SK-N-SH (cell line): ENCODE data around the gene MON2. TPM values are rescaled to one million over a fixed set of nuclear protein-coding genes. Genes with fewer than 3 reads are reported as not detected.

ENCODE experiments used
- CTCF ChIA-PET: fragments of 300-600, 350-600 bp; formaldehyde crosslinking; extraction: SDS; loops from one replicate; lab custom pipeline; 2021; lab: Yijun Ruan, JAX
- POLR2A ChIA-PET: fragments of 350-600 bp; sonication (Branson Sonifier 250); formaldehyde crosslinking; extraction: SDS; loops from one replicate; lab custom pipeline; 2020; ENCODE audit warnings: antibody characterized with exemption, inconsistent platforms; lab: Yijun Ruan, JAX
- DNase-seq: peaks from one replicate; pipeline ENCODE4 v3.0.0; 2012
- H2AFZ ChIP-seq: fragments of 200-600 bp; sonication (generic); 2 replicates; pipeline ENCODE4 v1.8.1; 2016; ENCODE audit warnings: antibody characterized with exemption, mild to moderate bottlenecking, low read depth
- H3F3A ChIP-seq: fragments of 200-600 bp; sonication (generic); replicated peaks from 2 replicates; pipeline ENCODE3; 2016; ENCODE audit warnings: antibody characterized with exemption, mild to moderate bottlenecking; ENCODE audit not compliant: insufficient read depth
- H3K27ac ChIP-seq, 2 experiments: fragments of 200-500 bp in 1 of 2; fragments of 200-600 bp in 1 of 2; sonication (Bioruptor generic) in 1 of 2; sonication (generic), shearing (Covaris generic) in 1 of 2; 2 replicates each; pipeline versions ENCODE4 v1.5.1 to v1.6.1; 2014 to 2016; ENCODE audit warnings: low read depth in 2 of 2, inconsistent platforms in 1 of 2, low read length in 1 of 2, mild to moderate bottlenecking in 1 of 2, mixed read lengths in 1 of 2
- H3K27me3 ChIP-seq: fragments of 200-600 bp; sonication (generic), shearing (Covaris generic); 2 replicates; pipeline ENCODE4 v1.6.1; 2016; ENCODE audit warnings: mixed run types; ENCODE audit not compliant: insufficient read depth
- H3K36me3 ChIP-seq, 2 experiments: fragments of 200-500 bp in 1 of 2; fragments of 200-600 bp in 1 of 2; sonication (Bioruptor generic) in 1 of 2; sonication (generic) in 1 of 2; replicated peaks in 1 of 2; 2 replicates each; pipeline versions ENCODE3 to v1.5.1; 2014 to 2016; ENCODE audit warnings: low read length in 1 of 2, mild to moderate bottlenecking in 1 of 2; ENCODE audit not compliant: insufficient read depth in 2 of 2, control insufficient read depth in 1 of 2
- H3K4me1 ChIP-seq, 2 experiments: fragments of 200-500 bp in 1 of 2; fragments of 200-600 bp in 1 of 2; sonication (Bioruptor generic) in 1 of 2; sonication (generic), shearing (Covaris generic) in 1 of 2; 2 replicates each; pipeline versions ENCODE4 v1.5.1 to v1.6.1; 2014 to 2016; ENCODE audit warnings: low read depth in 1 of 2, low read length in 1 of 2, mixed run types in 1 of 2; ENCODE audit not compliant: insufficient read depth in 2 of 2, control insufficient read depth in 1 of 2
- H3K4me2 ChIP-seq: fragments of 200-600 bp; sonication (generic), shearing (Covaris generic); 2 replicates; pipeline ENCODE4 v1.6.1; 2017; ENCODE audit warnings: mixed run types
- H3K4me3 ChIP-seq, 2 experiments: fragments of 200-500 bp in 1 of 2; fragments of 200-600 bp in 1 of 2; sonication (Bioruptor generic) in 1 of 2; sonication (generic), shearing (Covaris generic) in 1 of 2; 2 replicates each; pipeline versions ENCODE4 v1.5.1 to v1.8.1; 2014 to 2016; ENCODE audit warnings: low read depth in 2 of 2, inconsistent platforms in 1 of 2, low read length in 1 of 2, mild to moderate bottlenecking in 1 of 2, mixed read lengths in 1 of 2, moderate library complexity in 1 of 2
- H3K79me2 ChIP-seq: fragments of 200-600 bp; sonication (generic); 2 replicates; pipeline ENCODE4 v1.8.1; 2017; ENCODE audit warnings: mild to moderate bottlenecking; ENCODE audit not compliant: insufficient read depth
- H3K9ac ChIP-seq: fragments of 200-600 bp; sonication (generic); 2 replicates; pipeline ENCODE4 v1.6.1; 2017; ENCODE audit warnings: mixed run types
- H3K9me2 ChIP-seq: fragments of 200-600 bp; sonication (generic); 2 replicates; pipeline ENCODE4 v1.6.1; 2017; ENCODE audit warnings: mixed run types
- H3K9me3 ChIP-seq: fragments of 200-600 bp; sonication (generic); 2 replicates; pipeline ENCODE4 v1.6.1; 2017; ENCODE audit warnings: mixed run types, mild to moderate bottlenecking, moderate library complexity
- H4K20me1 ChIP-seq: fragments of 200-600 bp; sonication (generic); 2 replicates; pipeline ENCODE4 v1.6.1; 2017; ENCODE audit warnings: mild to moderate bottlenecking, mixed run types; ENCODE audit not compliant: insufficient read depth
- CHD2 ChIP-seq: fragments of 150-350 bp; IDR thresholded peaks from 2 replicates; pipeline ENCODE4 v1.6.1; 2018; ENCODE audit warnings: low read length; ENCODE audit not compliant: partially characterized antibody
- EP300 ChIP-seq, 2 experiments: IDR thresholded peaks; 2 replicates each; pipeline versions ENCODE4 v1.4.0 to v1.6.1; 2012; ENCODE audit warnings: borderline replicate concordance in 1 of 2, low read depth in 1 of 2, low read length in 1 of 2
- FOSL2 ChIP-seq: IDR thresholded peaks from 2 replicates; pipeline ENCODE4 v1.4.0; 2012; ENCODE audit warnings: low read depth, mild to moderate bottlenecking, moderate library complexity, borderline replicate concordance
- IRF3 ChIP-seq: fragments of 150-350 bp; IDR thresholded peaks from 2 replicates; pipeline ENCODE4 v1.6.1; 2016; ENCODE audit warnings: mild to moderate bottlenecking, low read depth, low read length
- RXRA ChIP-seq: IDR thresholded peaks from 2 replicates; pipeline ENCODE4 v1.4.0; 2012; ENCODE audit warnings: low read depth, mild to moderate bottlenecking, borderline replicate concordance
- TAF1 ChIP-seq: IDR thresholded peaks from 2 replicates; pipeline ENCODE4 v1.6.1; 2012; ENCODE audit warnings: low read depth, mild to moderate bottlenecking, low read length, moderate library complexity, borderline replicate concordance
- TEAD4 ChIP-seq: IDR thresholded peaks from 2 replicates; pipeline ENCODE4 v1.4.0; 2012; ENCODE audit warnings: mild to moderate bottlenecking, borderline replicate concordance; ENCODE audit not compliant: insufficient read depth
- USF1 ChIP-seq: IDR thresholded peaks from 2 replicates; pipeline ENCODE4 v1.4.0; 2012; ENCODE audit warnings: low read depth, borderline replicate concordance
- USF2 ChIP-seq: fragments of 150-350 bp; IDR thresholded peaks from 2 replicates; pipeline ENCODE4 v1.6.1; 2017; ENCODE audit warnings: antibody characterized with exemption, low read length, low read depth, borderline replicate concordance
- YY1 ChIP-seq: IDR thresholded peaks from 2 replicates; pipeline ENCODE4 v1.4.0; 2012; ENCODE audit warnings: low read depth, mild to moderate bottlenecking
- WGBS: methylation state at CpG from one replicate; pipeline ENCODE4 v1.1.6; 2017; ENCODE audit warnings: low lambda C conversion rate; 5-methylcytosine and 5-hydroxymethylcytosine counted together
- polyA plus RNA-seq, 3 experiments: library from polyadenylated mRNA; depleted of rRNA; stranded (reverse); fragments of >200 nt; gene quantifications; 2 replicates each; pipeline ENCODE4 v1.2.3, GENCODE V29; 2012

Gene MON2
- polyA plus RNA-seq, 1 of the 3 experiments (the other 2 are of a cell fraction) = 4.4 TPM

GRCh38 chr12:62582065-62582366, 115.4 kb downstream of the MON2 start:
- Histone ChIP-seq H3K9ac (no peak overlapping the region), H3K27me3 (no peaks in the 10 kb centered on the region), H3K9me3 (no peaks in the 10 kb centered on the region), H4K20me1 (no peaks in the 10 kb centered on the region), H3K9me2 (no peaks in the 10 kb centered on the region), H3K4me2 (no peak overlapping the region), H3K4me1 (no peaks in the 10 kb centered on the region), H3F3A (peaks cover 23% of the 10 kb centered on the region), H3K36me3 (peaks cover 29 to 38% of the 10 kb centered on the region in 2 experiments), H3K79me2 (no peaks in the 10 kb centered on the region), H2AFZ (no peak overlapping the region), H3K4me3 (no peak overlapping the region; a peak in 1 of 4 replicates), H3K27ac (no peak overlapping the region)
- ChIA-PET CTCF (interaction anchor here (0.7 to 9.1 kb wide), 24 partner anchors 10 to 231 kb away, joined by 3 to 200 read pairs (median 5); partner anchors contain the start of gene MON2), POLR2A (no interaction called here)
- TF ChIP-seq FOSL2 (no peak), USF1 (no peak), TAF1 (no peak)
- WGBS = 9% methylated on average over 2 of the region's 2 CpGs
- no peak for DNase-seq

- Histone ChIP-seq H4K20me1 (no peaks in the 10 kb centered on the region), H3K9ac (no peak overlapping the region), H3K27me3 (no peaks in the 10 kb centered on the region), H3F3A (peaks cover 29% of the 10 kb centered on the region), H3K36me3 (peaks cover 36 to 41% of the 10 kb centered on the region in 2 experiments), H3K79me2 (no peaks in the 10 kb centered on the region), H2AFZ (no peak overlapping the region), H3K4me2 (no peak overlapping the region), H3K4me1 (peaks cover 0 to 5% of the 10 kb centered on the region in 2 experiments; a peak in 1 of 4 replicates), H3K27ac (no peak overlapping the region), H3K9me2 (no peaks in the 10 kb centered on the region), H3K9me3 (no peaks in the 10 kb centered on the region), H3K4me3 (no peak overlapping the region)
- DNase-seq = no peak
- ChIA-PET POLR2A (no interaction called here), CTCF (interaction anchor here (0.9 to 9.1 kb wide), 4 partner anchors 59 to 228 kb away, joined by 4 to 200 read pairs (median 8); no protein-coding TSS in a partner anchor)
- 97% methylated on average over 4 of the region's 4 CpGs for WGBS
- TF ChIP-seq YY1 (no peak), TEAD4 (no peak), EP300 (IDR thresholded peaks at IDR 0.05; ENCODE audit: borderline replicate concordance in 1 of 2, low read depth in 1 of 2, low read length in 1 of 2) (no peak), RXRA (no peak), USF1 (no peak), USF2 (no peak), IRF3 (no peak), CHD2 (no peak)
These were observed 118.0 kb downstream of the MON2 start for GRCh38 chr12:62584619-62585018.
